Eye (tissue), 1 donor: Measurements from ENCODE around the gene CDO1.

ENCODE experiments used
- DNase-seq: peaks from one replicate; pipeline ENCODE4 v3.0.0-alpha.2; 2015

CDO1 gene

GRCh38 chr5:115816226-115817081 is at the start of gene CDO1:
Gene CDO1 (minus strand): TSS chr5:115816659. CDS start chr5:115816397, 262 bp downstream.
- DNase-seq: peak; percentile 95

GRCh38 chr5:115859378-115859777 is 42.9 kb upstream of the CDO1 start:
- DNase-seq: no peak

GRCh38 chr5:115858396-115858795 is 41.9 kb upstream of the CDO1 start:
- DNase-seq: no peak

GRCh38 chr5:115857626-115858349 is 41.3 kb upstream of the CDO1 start:
- DNase-seq: peak; percentile 11

GRCh38 chr5:115857057-115857479 is 40.6 kb upstream of the CDO1 start:
- DNase-seq: no peak

GRCh38 chr5:115855959-115856358 is 39.5 kb upstream of the CDO1 start:
- DNase-seq: no peak

- DNase-seq: no peak
These were observed 37.7 kb upstream of the CDO1 start for GRCh38 chr5:115854139-115854538.

GRCh38 chr5:115850744-115851416 is 34.4 kb upstream of the CDO1 start:
- DNase-seq: no peak

- no peak for DNase-seq
These were observed 32.9 kb upstream of the CDO1 start for GRCh38 chr5:115849258-115849798.

GRCh38 chr5:115847290-115847689 is 30.8 kb upstream of the CDO1 start:
- DNase-seq: no peak

GRCh38 chr5:115844321-115844817 is 27.9 kb upstream of the CDO1 start:
- no peak for DNase-seq

- DNase-seq: no peak
These were observed 27.1 kb upstream of the CDO1 start for GRCh38 chr5:115843444-115844130.

GRCh38 chr5:115842952-115843351 is 26.5 kb upstream of the CDO1 start:
- DNase-seq: no peak

GRCh38 chr5:115842089-115842935 is 25.9 kb upstream of the CDO1 start:
- DNase-seq: no peak

GRCh38 chr5:115841382-115842088 is 25.1 kb upstream of the CDO1 start, which contains the start of the genes AP3S1 and ATG12:
Gene AP3S1 (plus strand): TSS chr5:115841935. CDS start chr5:115842038, 103 bp downstream.
Gene ATG12 (minus strand): TSS chr5:115841565. CDS start chr5:115841552, 13 bp downstream.
- peak; percentile 98 for DNase-seq

GRCh38 chr5:115840873-115841272 is 24.4 kb upstream of the CDO1 start:
- DNase-seq: no peak

GRCh38 chr5:115838885-115839518 is 22.5 kb upstream of the CDO1 start:
- DNase-seq: peak; percentile 76

GRCh38 chr5:115835481-115835880 is 19.0 kb upstream of the CDO1 start:
- no peak for DNase-seq

GRCh38 chr5:115831163-115831768 is 14.8 kb upstream of the CDO1 start:
- peak; percentile 71 for DNase-seq
